ENCODE data around the gene MAML3. TPM values are rescaled to one million over a fixed set of nuclear protein-coding genes. Genes with fewer than 3 reads are reported as not detected.
A peak's percentile ranks its signal among the peaks of the same experiment; 100 is the strongest.

Gene MAML3
- total and polyA plus RNA-seq, 2 experiments from 2014 or later, result 1.7 to 6.5 TPM

GRCh38 chr4:139861471-139861870 is 292.5 kb downstream of the MAML3 start:
- Histone ChIP-seq H3K36me3 (ENCODE audit: insufficient read depth) (no peaks in the 10 kb centered on the region), H3K79me2 (replicated peaks; ENCODE audit: insufficient read depth) (no peaks in the 10 kb centered on the region), H3K4me3 (no peak overlapping the region), H3K27ac (ENCODE audit: low read depth) (no peak overlapping the region), H3K4me2 (no peak overlapping the region), H3K9me2 (ENCODE audit: insufficient read depth) (no peaks in the 10 kb centered on the region), H3K4me1 (ENCODE audit: insufficient read depth) (peaks cover 14% of the 10 kb centered on the region), H3F3A (replicated peaks; ENCODE audit: low read depth) (no peaks in the 10 kb centered on the region), H3K27me3 (ENCODE audit: insufficient read depth) (no peaks in the 10 kb centered on the region), H2AFZ (no peak overlapping the region; the same call in 1 of the 2 replicates), H4K20me1 (replicated peaks; ENCODE audit: insufficient read depth) (no peaks in the 10 kb centered on the region)
- H3K4me3 Mint-ChIP-seq, result no peak overlapping the region
- no peaks in the 10 kb centered on the region for H3K9me3 Mint-ChIP-seq
- H3K27ac Mint-ChIP-seq, result no peak overlapping the region
- H3K27me3 Mint-ChIP-seq (ENCODE audit: insufficient read depth, low read depth, poor library complexity), result no peaks in the 10 kb centered on the region
- peaks cover 18% of the 10 kb centered on the region for H3K4me1 Mint-ChIP-seq
- TF ChIP-seq STAT1 (IDR thresholded peaks at IDR 0.05; ENCODE audit: unreplicated experiment), result no peak
- peak; percentile 19 to 41; a peak in 3 of 4 replicates for TF ChIP-seq CTCF (conservative IDR thresholded peaks at IDR 0.05; ENCODE audit: low read depth in 2 of 2)
- no peak for DNase-seq (ENCODE audit: low spot score)
- H3K36me3 Mint-ChIP-seq (ENCODE audit: low read depth), result no peaks in the 10 kb centered on the region
- peak; percentile 54 for ATAC-seq

- Histone ChIP-seq H3K27ac (ENCODE audit: low read depth) (no peak overlapping the region), H3K9me2 (ENCODE audit: insufficient read depth) (no peaks in the 10 kb centered on the region), H3K4me1 (ENCODE audit: insufficient read depth) (peaks cover 19% of the 10 kb centered on the region), H2AFZ (no peak overlapping the region), H3K4me3 (no peak overlapping the region), H3F3A (replicated peaks; ENCODE audit: low read depth) (no peaks in the 10 kb centered on the region), H4K20me1 (replicated peaks; ENCODE audit: insufficient read depth) (no peaks in the 10 kb centered on the region), H3K4me2 (no peak overlapping the region), H3K27me3 (ENCODE audit: insufficient read depth) (no peaks in the 10 kb centered on the region), H3K79me2 (replicated peaks; ENCODE audit: insufficient read depth) (no peaks in the 10 kb centered on the region), H3K36me3 (ENCODE audit: insufficient read depth) (no peaks in the 10 kb centered on the region)
- no peak for ATAC-seq
- no peaks in the 10 kb centered on the region for H3K9me3 Mint-ChIP-seq
- no peak overlapping the region for H3K4me3 Mint-ChIP-seq
- H3K27ac Mint-ChIP-seq, result no peak overlapping the region
- H3K4me1 Mint-ChIP-seq, result peaks cover 24% of the 10 kb centered on the region
- H3K36me3 Mint-ChIP-seq (ENCODE audit: low read depth), result no peaks in the 10 kb centered on the region
- H3K27me3 Mint-ChIP-seq (ENCODE audit: insufficient read depth, low read depth, poor library complexity), result no peaks in the 10 kb centered on the region
- no peak for DNase-seq (ENCODE audit: low spot score)
- TF ChIP-seq EZH2 (IDR thresholded peaks at IDR 0.05; ENCODE audit: low read depth, unreplicated experiment) (no peak), JUNB (IDR thresholded peaks at IDR 0.05; ENCODE audit: unreplicated experiment) (no peak), ZNF331 (CRISPR knock-in tag; IDR thresholded peaks at IDR 0.05; ENCODE audit: low read depth) (no peak), POLR2AphosphoS5 (IDR thresholded peaks at IDR 0.05; ENCODE audit: low read depth) (no peak), ZNF114 (CRISPR knock-in tag; IDR thresholded peaks at IDR 0.05) (no peak), NANOG (IDR thresholded peaks at IDR 0.05; ENCODE audit: borderline replicate concordance) (no peak), ZNF462 (CRISPR knock-in tag; IDR thresholded peaks at IDR 0.05) (no peak), CTCF (conservative IDR thresholded peaks at IDR 0.05; ENCODE audit: low read depth in 2 of 2) (no peak), EZH2phosphoT487 (IDR thresholded peaks at IDR 0.05; ENCODE audit: unreplicated experiment) (no peak)
These were observed 293.5 kb downstream of the MAML3 start for GRCh38 chr4:139860435-139861024.
